HEK293 (cell line): ENCODE results near the gene DLG2.

ENCODE experiments used
- CTCF ChIA-PET: fragments of 350-600 bp; formaldehyde crosslinking; extraction: SDS; loops from one replicate; lab custom pipeline; 2021; ENCODE audit warnings: antibody characterized with exemption; lab: Yijun Ruan, JAX
- POLR2A ChIA-PET: fragments of 300-600 bp; formaldehyde crosslinking; extraction: SDS; loops from one replicate; lab custom pipeline; 2020; ENCODE audit warnings: antibody characterized with exemption, inconsistent platforms; lab: Yijun Ruan, JAX
- H3K27ac ChIP-seq: fragments of 200-500 bp; sonication (Bioruptor generic); 2 replicates; pipeline ENCODE4 v1.5.1; 2014; ENCODE audit warnings: low read depth, low read length, control low read depth, inconsistent platforms; ENCODE audit errors: extremely low read depth
- H3K36me3 ChIP-seq, 2 experiments: fragments of 200-500 bp in 1 of 2; sonication (Bioruptor generic) in 1 of 2; 1 replicate in 1 of 2; 2 replicates in 1 of 2; pipeline ENCODE4 v1.5.1; 2014 to 2017; ENCODE audit warnings: inconsistent platforms in 2 of 2, low read length in 2 of 2; ENCODE audit not compliant: control insufficient read depth in 2 of 2, insufficient read depth in 1 of 2
- H3K4me1 ChIP-seq: fragments of 200-500 bp; sonication (Bioruptor generic); 2 replicates; pipeline ENCODE4 v1.5.1; 2014; ENCODE audit warnings: mild to moderate bottlenecking, low read length, inconsistent platforms; ENCODE audit not compliant: control insufficient read depth, insufficient read depth
- H3K4me3 ChIP-seq: 2 replicates; pipeline ENCODE4 v1.5.1; 2011; ENCODE audit warnings: low read depth, mild to moderate bottlenecking, control low read depth, low read length, moderate library complexity
- H3K9me3 ChIP-seq: fragments of 200-500 bp; sonication (Bioruptor generic); 2 replicates; pipeline ENCODE4 v1.5.1; 2014; ENCODE audit warnings: low read depth, low read length, inconsistent platforms; ENCODE audit not compliant: control insufficient read depth, insufficient read depth
- GLI2 ChIP-seq: fragments of 450-650 bp; formaldehyde crosslinking; IDR thresholded peaks from 2 replicates; pipeline ENCODE4; 2017; ENCODE audit warnings: missing biosample characterization, missing genetic modification characterization, low read depth, borderline replicate concordance
- HOXD13 ChIP-seq: sonication (generic); formaldehyde crosslinking; IDR thresholded peaks from 2 replicates; pipeline ENCODE4 v1.8.0; 2022; ENCODE audit warnings: missing genetic modification reagents, borderline replicate concordance
- PRDM4 ChIP-seq: fragments of 450-650 bp; formaldehyde crosslinking; IDR thresholded peaks from 2 replicates; pipeline ENCODE4 v1.5.1; 2017; ENCODE audit warnings: missing biosample characterization, missing genetic modification characterization
- SCRT2 ChIP-seq: fragments of 450-650 bp; formaldehyde crosslinking; IDR thresholded peaks from 2 replicates; pipeline ENCODE4 v1.5.1; 2016; ENCODE audit warnings: missing biosample characterization, missing genetic modification characterization
- SP7 ChIP-seq: fragments of 450-650 bp; formaldehyde crosslinking; IDR thresholded peaks from 2 replicates; pipeline ENCODE4 v1.5.1; 2016; ENCODE audit warnings: missing biosample characterization, missing genetic modification characterization
- ZBTB7A ChIP-seq: fragments of 450-650 bp; formaldehyde crosslinking; IDR thresholded peaks from 2 replicates; pipeline ENCODE4 v1.5.1; 2016; ENCODE audit warnings: low read depth, missing biosample characterization, missing genetic modification characterization
- ZFP3 ChIP-seq: fragments of 450-650 bp; formaldehyde crosslinking; IDR thresholded peaks from 2 replicates; pipeline ENCODE4 v1.5.1; 2016; ENCODE audit warnings: low read depth, missing biosample characterization, missing genetic modification characterization
- ZNF132 ChIP-seq: fragments of 450-650 bp; formaldehyde crosslinking; IDR thresholded peaks from 2 replicates; pipeline ENCODE4 v1.5.1; 2017; ENCODE audit warnings: missing biosample characterization, missing genetic modification characterization, borderline replicate concordance
- ZNF157 ChIP-seq: fragments of 450-650 bp; formaldehyde crosslinking; IDR thresholded peaks from 2 replicates; pipeline ENCODE4 v1.5.1; 2016; ENCODE audit warnings: missing biosample characterization, missing genetic modification characterization
- ZNF221 ChIP-seq: fragments of 450-650 bp; formaldehyde crosslinking; IDR thresholded peaks from 2 replicates; pipeline ENCODE4 v1.5.1; 2017; ENCODE audit warnings: missing biosample characterization, missing genetic modification characterization, borderline replicate concordance
- ZNF23 ChIP-seq: fragments of 450-650 bp; formaldehyde crosslinking; IDR thresholded peaks from 2 replicates; pipeline ENCODE4 v1.5.1; 2016; ENCODE audit warnings: missing biosample characterization, missing genetic modification characterization, borderline replicate concordance
- ZNF26 ChIP-seq: fragments of 450-650 bp; formaldehyde crosslinking; IDR thresholded peaks from 2 replicates; pipeline ENCODE4 v1.5.1; 2016; ENCODE audit warnings: missing biosample characterization, missing genetic modification characterization
- ZNF266 ChIP-seq: fragments of 450-650 bp; formaldehyde crosslinking; IDR thresholded peaks from 2 replicates; pipeline ENCODE4 v1.5.1; 2016; ENCODE audit warnings: missing biosample characterization, missing genetic modification characterization, low read depth
- ZNF404 ChIP-seq: fragments of 450-650 bp; formaldehyde crosslinking; IDR thresholded peaks from 2 replicates; pipeline ENCODE4 v1.5.1; 2017; ENCODE audit warnings: missing biosample characterization, missing genetic modification characterization
- ZNF433 ChIP-seq: fragments of 450-650 bp; formaldehyde crosslinking; IDR thresholded peaks from 2 replicates; pipeline ENCODE4 v1.5.1; 2016; ENCODE audit warnings: missing biosample characterization, missing genetic modification characterization, low read depth
- ZNF513 ChIP-seq: fragments of 450-650 bp; IDR thresholded peaks from 2 replicates; pipeline ENCODE4 v1.5.1; 2018; ENCODE audit warnings: missing biosample characterization, missing genetic modification characterization
- ZNF514 ChIP-seq: fragments of 450-650 bp; formaldehyde crosslinking; IDR thresholded peaks from 2 replicates; pipeline ENCODE4 v1.5.1; 2016; ENCODE audit warnings: missing biosample characterization, missing genetic modification characterization
- ZNF529 ChIP-seq: fragments of 450-650 bp; formaldehyde crosslinking; IDR thresholded peaks from 2 replicates; pipeline ENCODE4 v1.5.1; 2017; ENCODE audit warnings: missing genetic modification characterization, missing biosample characterization; ENCODE audit not compliant: insufficient replicate concordance
- ZNF561 ChIP-seq: fragments of 450-650 bp; IDR thresholded peaks from 2 replicates; pipeline ENCODE4 v1.5.1; 2018; ENCODE audit warnings: missing biosample characterization, missing genetic modification characterization, borderline replicate concordance
- ZSCAN18 ChIP-seq: fragments of 450-650 bp; formaldehyde crosslinking; IDR thresholded peaks from 2 replicates; pipeline ENCODE4 v1.5.1; 2016; ENCODE audit warnings: missing biosample characterization, missing genetic modification characterization
- TF ChIP-seq, protein P1 (sequence below): fragments of 450-650 bp; formaldehyde crosslinking; IDR thresholded peaks from 2 replicates; pipeline ENCODE4 v1.5.1; 2017; ENCODE audit warnings: missing biosample characterization, missing genetic modification characterization
- TF ChIP-seq, protein P2 (sequence below): fragments of 450-650 bp; formaldehyde crosslinking; IDR thresholded peaks from 2 replicates; pipeline ENCODE4 v1.5.1; 2016; ENCODE audit warnings: missing biosample characterization, missing genetic modification characterization, borderline replicate concordance

Gene DLG2

DNA sequence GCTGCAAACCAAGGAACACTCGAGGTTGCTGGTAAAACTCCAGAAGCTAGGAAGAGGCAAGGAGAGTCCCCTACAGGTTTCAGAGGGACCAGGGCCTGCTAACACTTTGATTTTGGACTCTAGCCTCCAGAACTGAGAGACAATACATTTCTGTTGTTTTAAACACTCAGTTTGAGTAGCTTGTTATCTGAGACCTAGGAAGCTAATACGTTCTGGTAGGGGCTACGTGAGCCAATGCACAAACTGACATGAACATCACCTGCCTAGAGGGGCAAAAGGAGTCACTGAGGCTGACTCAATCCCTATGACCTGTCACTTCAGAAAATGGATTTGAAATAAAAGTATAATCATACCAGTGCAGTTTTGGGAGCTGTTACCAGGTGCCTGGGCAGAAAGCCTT is 1775.1 kb downstream of the DLG2 start (continued):
- no peak for TF ChIP-seq ZFP3
- TF ChIP-seq, protein P1, sequence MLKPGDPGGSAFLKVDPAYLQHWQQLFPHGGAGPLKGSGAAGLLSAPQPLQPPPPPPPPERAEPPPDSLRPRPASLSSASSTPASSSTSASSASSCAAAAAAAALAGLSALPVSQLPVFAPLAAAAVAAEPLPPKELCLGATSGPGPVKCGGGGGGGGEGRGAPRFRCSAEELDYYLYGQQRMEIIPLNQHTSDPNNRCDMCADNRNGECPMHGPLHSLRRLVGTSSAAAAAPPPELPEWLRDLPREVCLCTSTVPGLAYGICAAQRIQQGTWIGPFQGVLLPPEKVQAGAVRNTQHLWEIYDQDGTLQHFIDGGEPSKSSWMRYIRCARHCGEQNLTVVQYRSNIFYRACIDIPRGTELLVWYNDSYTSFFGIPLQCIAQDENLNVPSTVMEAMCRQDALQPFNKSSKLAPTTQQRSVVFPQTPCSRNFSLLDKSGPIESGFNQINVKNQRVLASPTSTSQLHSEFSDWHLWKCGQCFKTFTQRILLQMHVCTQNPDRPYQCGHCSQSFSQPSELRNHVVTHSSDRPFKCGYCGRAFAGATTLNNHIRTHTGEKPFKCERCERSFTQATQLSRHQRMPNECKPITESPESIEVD (tag by site-specific recombination): no peak
- TF ChIP-seq ZNF433 (tag by site-specific recombination): no peak
- TF ChIP-seq ZNF404 (tag by site-specific recombination): no peak
- no peak for TF ChIP-seq ZNF221 (tag by site-specific recombination)
- no peak for TF ChIP-seq ZNF26 (tag by site-specific recombination)
- no peak for TF ChIP-seq PRDM4 (tag by site-specific recombination)
- TF ChIP-seq ZSCAN18 (tag by site-specific recombination): no peak

DNA sequence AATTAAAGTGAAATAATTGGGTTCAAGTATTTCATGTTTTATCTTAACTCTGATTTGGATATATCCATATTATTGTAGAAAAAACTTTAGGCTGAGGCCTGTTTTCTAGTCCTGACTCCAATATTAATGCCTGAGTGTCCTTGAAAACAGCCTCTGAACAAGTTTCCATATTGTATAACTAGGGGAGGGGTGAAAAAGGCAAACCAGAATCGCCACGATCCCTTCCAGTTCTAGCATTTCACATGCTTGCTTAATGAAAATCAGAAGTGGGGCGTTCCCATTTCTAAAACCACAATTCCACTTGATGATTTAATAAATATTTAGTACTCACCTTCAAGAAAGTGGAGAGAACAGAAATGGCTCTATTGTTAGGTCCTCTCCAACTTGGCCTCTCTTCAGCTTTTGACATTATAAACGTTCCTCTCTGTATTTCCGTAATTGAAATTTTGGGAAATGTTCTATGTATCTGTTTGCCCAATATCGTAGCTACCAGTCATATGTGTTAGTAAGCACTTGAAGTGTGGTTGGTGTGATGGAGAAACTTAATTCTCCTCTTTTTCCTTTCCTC is 1779.6 kb downstream of the DLG2 start:
- Histone ChIP-seq H3K4me1 (no peaks in the 10 kb centered on the region), H3K36me3 (no peaks in the 10 kb centered on the region), H3K9me3 (no peaks in the 10 kb centered on the region), H3K27ac (no peak overlapping the region), H3K4me3 (no peak overlapping the region)
- POLR2A ChIA-PET: no interaction called here
- CTCF ChIA-PET: interaction anchor here (0.8 kb wide), 1 partner anchor 11 kb away, joined by 4 read pairs; no protein-coding TSS in a partner anchor
- TF ChIP-seq ZNF157 (tag by site-specific recombination) (no peak), ZBTB7A (tag by site-specific recombination) (no peak), GLI2 (tag by site-specific recombination) (no peak), ZNF514 (tag by site-specific recombination) (no peak), ZNF513 (tag by site-specific recombination) (no peak), ZNF132 (tag by site-specific recombination) (no peak), ZNF561 (tag by site-specific recombination) (no peak), ZNF23 (no peak), ZNF529 (tag by site-specific recombination) (no peak), SP7 (tag by site-specific recombination) (no peak), HOXD13 (CRISPR knock-in tag) (no peak), SCRT2 (tag by site-specific recombination) (no peak), ZNF266 (tag by site-specific recombination) (no peak)
- TF ChIP-seq, protein P2, sequence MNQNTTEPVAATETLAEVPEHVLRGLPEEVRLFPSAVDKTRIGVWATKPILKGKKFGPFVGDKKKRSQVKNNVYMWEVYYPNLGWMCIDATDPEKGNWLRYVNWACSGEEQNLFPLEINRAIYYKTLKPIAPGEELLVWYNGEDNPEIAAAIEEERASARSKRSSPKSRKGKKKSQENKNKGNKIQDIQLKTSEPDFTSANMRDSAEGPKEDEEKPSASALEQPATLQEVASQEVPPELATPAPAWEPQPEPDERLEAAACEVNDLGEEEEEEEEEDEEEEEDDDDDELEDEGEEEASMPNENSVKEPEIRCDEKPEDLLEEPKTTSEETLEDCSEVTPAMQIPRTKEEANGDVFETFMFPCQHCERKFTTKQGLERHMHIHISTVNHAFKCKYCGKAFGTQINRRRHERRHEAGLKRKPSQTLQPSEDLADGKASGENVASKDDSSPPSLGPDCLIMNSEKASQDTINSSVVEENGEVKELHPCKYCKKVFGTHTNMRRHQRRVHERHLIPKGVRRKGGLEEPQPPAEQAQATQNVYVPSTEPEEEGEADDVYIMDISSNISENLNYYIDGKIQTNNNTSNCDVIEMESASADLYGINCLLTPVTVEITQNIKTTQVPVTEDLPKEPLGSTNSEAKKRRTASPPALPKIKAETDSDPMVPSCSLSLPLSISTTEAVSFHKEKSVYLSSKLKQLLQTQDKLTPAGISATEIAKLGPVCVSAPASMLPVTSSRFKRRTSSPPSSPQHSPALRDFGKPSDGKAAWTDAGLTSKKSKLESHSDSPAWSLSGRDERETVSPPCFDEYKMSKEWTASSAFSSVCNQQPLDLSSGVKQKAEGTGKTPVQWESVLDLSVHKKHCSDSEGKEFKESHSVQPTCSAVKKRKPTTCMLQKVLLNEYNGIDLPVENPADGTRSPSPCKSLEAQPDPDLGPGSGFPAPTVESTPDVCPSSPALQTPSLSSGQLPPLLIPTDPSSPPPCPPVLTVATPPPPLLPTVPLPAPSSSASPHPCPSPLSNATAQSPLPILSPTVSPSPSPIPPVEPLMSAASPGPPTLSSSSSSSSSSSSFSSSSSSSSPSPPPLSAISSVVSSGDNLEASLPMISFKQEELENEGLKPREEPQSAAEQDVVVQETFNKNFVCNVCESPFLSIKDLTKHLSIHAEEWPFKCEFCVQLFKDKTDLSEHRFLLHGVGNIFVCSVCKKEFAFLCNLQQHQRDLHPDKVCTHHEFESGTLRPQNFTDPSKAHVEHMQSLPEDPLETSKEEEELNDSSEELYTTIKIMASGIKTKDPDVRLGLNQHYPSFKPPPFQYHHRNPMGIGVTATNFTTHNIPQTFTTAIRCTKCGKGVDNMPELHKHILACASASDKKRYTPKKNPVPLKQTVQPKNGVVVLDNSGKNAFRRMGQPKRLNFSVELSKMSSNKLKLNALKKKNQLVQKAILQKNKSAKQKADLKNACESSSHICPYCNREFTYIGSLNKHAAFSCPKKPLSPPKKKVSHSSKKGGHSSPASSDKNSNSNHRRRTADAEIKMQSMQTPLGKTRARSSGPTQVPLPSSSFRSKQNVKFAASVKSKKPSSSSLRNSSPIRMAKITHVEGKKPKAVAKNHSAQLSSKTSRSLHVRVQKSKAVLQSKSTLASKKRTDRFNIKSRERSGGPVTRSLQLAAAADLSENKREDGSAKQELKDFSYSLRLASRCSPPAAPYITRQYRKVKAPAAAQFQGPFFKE: no peak
